ENCODE results near the gene DPCD.
"Not testable (repeated sequence)": the region's sequence is repeated elsewhere in the genome, so short reads cannot be mapped to it uniquely, and the experiment has no call there.

DPCD gene

GRCh38 chr10:101623528-101623927 lies 35.4 kb downstream of the DPCD start:
- DNase-seq, result no peak

GRCh38 chr10:101624526-101625102 lies 36.5 kb downstream of the DPCD start:
- DNase-seq, result no peak

GRCh38 chr10:101625821-101626412 lies 37.8 kb downstream of the DPCD start:
- no peak for DNase-seq

GRCh38 chr10:101629837-101630632 lies 41.9 kb downstream of the DPCD start:
- no peak for DNase-seq

GRCh38 chr10:101630633-101630920 lies 42.5 kb downstream of the DPCD start:
- DNase-seq, result no peak

GRCh38 chr10:101631821-101632475 lies 43.8 kb downstream of the DPCD start:
- no peak for DNase-seq

- not testable (repeated sequence) for DNase-seq
Measured at GRCh38 chr10:101633510-101633909, 45.4 kb downstream of the DPCD start.

GRCh38 chr10:101639141-101639900 lies 51.2 kb downstream of the DPCD start:
- DNase-seq, result no peak

GRCh38 chr10:101643546-101643945 lies 55.4 kb downstream of the DPCD start:
- no peak for DNase-seq

- no peak for DNase-seq
Measured at GRCh38 chr10:101644002-101644401, 55.9 kb downstream of the DPCD start.

- DNase-seq, result no peak
Measured at GRCh38 chr10:101645659-101646058, 57.5 kb downstream of the DPCD start.

GRCh38 chr10:101646364-101646763 lies 58.2 kb downstream of the DPCD start:
- no peak for DNase-seq

GRCh38 chr10:101647255-101647654 lies 59.1 kb downstream of the DPCD start:
- no peak for DNase-seq

GRCh38 chr10:101649525-101650085 lies 61.5 kb downstream of the DPCD start:
- no peak for DNase-seq

- DNase-seq, result no peak
Measured at GRCh38 chr10:101650863-101651262, 62.7 kb downstream of the DPCD start.

- DNase-seq, result no peak
Measured at GRCh38 chr10:101651336-101651735, 63.2 kb downstream of the DPCD start.

GRCh38 chr10:101653536-101653935 lies 65.4 kb downstream of the DPCD start:
- DNase-seq, result no peak

- no peak for DNase-seq
Measured at GRCh38 chr10:101655570-101655969, 67.4 kb downstream of the DPCD start.

- no peak for DNase-seq
Measured at GRCh38 chr10:101656890-101657289, 68.8 kb downstream of the DPCD start.

GRCh38 chr10:101658975-101659374 lies 70.9 kb downstream of the DPCD start:
- DNase-seq, result no peak
